Mesothelial cell of epicardium (in vitro differentiated cells): ENCODE results near the gene NYAP1. TPM values are rescaled to one million over a fixed set of nuclear protein-coding genes. Genes with fewer than 3 reads are reported as not detected.

Experiments
- DNase-seq, 2 experiments: peaks; one replicate each; pipeline ENCODE4 v3.0.0; 2021; ENCODE audit warnings: low spot score in 2 of 2; ENCODE audit not compliant: unreplicated experiment in 2 of 2
- H3K27ac Mint-ChIP-seq: 2 replicates; pipeline ENCODE4 v1.8.0; 2021; ENCODE audit warnings: mixed read lengths
- H3K27me3 Mint-ChIP-seq: 2 replicates; pipeline ENCODE4 v1.8.0; 2021; ENCODE audit warnings: low read depth, mixed read lengths
- H3K36me3 Mint-ChIP-seq: 2 replicates; pipeline ENCODE4 v1.8.0; 2021; ENCODE audit warnings: mixed read lengths
- H3K4me1 Mint-ChIP-seq: 2 replicates; pipeline ENCODE4 v1.8.0; 2021; ENCODE audit warnings: mixed read lengths
- H3K4me3 Mint-ChIP-seq: 2 replicates; pipeline ENCODE4 v1.8.0; 2021; ENCODE audit warnings: mild to moderate bottlenecking, moderate library complexity, mixed read lengths
- H3K9me3 Mint-ChIP-seq: 2 replicates; pipeline ENCODE4 v1.8.0; 2021; ENCODE audit warnings: mixed read lengths
- CTCF ChIP-seq: fragments of 200-600 bp; sonication (generic); IDR thresholded peaks from one replicate; pipeline ENCODE4 v1.5.0; 2021; ENCODE audit warnings: antibody characterized with exemption; ENCODE audit not compliant: unreplicated experiment
- total RNA-seq: library from RNA; stranded (reverse); gene quantifications from 3 replicates; pipeline ENCODE4 v1.2.1, GENCODE V29; 2021

NYAP1 gene
- total RNA-seq: 8.2 to 8.5 TPM (median 8.4 TPM) in 3 replicates

- Mint-ChIP-seq H3K4me3 (peak within 1 kb of the TSS; percentile 81), H3K4me1 (peaks cover 31% of the 10 kb centered on the region), H3K27ac (peak within 1 kb of the TSS; percentile 79), H3K9me3 (no peaks in the 10 kb centered on the region), H3K36me3 (peaks cover 2% of the 10 kb centered on the region), H3K27me3 (no peaks in the 10 kb centered on the region)
- DNase-seq: peak; percentile 65 to 73
- no peak for TF ChIP-seq CTCF
Observed at GRCh38 chr7:100483722-100484672, at the start of gene NYAP1. NYAP1 (plus strand) TSS chr7:100483927; CDS start chr7:100485312, 1,385 bp downstream.

- TF ChIP-seq CTCF: no peak
- Mint-ChIP-seq H3K27ac (peak overlapping the region; percentile 64), H3K4me1 (peaks cover 43% of the 10 kb centered on the region), H3K27me3 (peaks cover under 1% of the 10 kb centered on the region), H3K9me3 (no peaks in the 10 kb centered on the region), H3K4me3 (peak overlapping the region; percentile 78), H3K36me3 (peaks cover 6% of the 10 kb centered on the region)
- DNase-seq: no peak
Observed at GRCh38 chr7:100434297-100435144, 49.2 kb upstream of the NYAP1 start.

GRCh38 chr7:100435401-100436304 is 48.1 kb upstream of the NYAP1 start:
- DNase-seq: peak in 1 of 2 experiments; percentile 64

GRCh38 chr7:100437150-100438100 is 46.3 kb upstream of the NYAP1 start:
- Mint-ChIP-seq H3K4me1 (peaks cover 23% of the 10 kb centered on the region), H3K36me3 (peaks cover 6% of the 10 kb centered on the region), H3K4me3 (peak overlapping the region; percentile 31), H3K27ac (no peak overlapping the region), H3K27me3 (no peaks in the 10 kb centered on the region), H3K9me3 (no peaks in the 10 kb centered on the region)
- DNase-seq: no peak
- TF ChIP-seq CTCF: no peak

More at GRCh38 chr7:100435401-100436304, 48.1 kb upstream of the NYAP1 start:
- Mint-ChIP-seq H3K27me3 (no peaks in the 10 kb centered on the region), H3K36me3 (peaks cover 6% of the 10 kb centered on the region), H3K4me1 (peaks cover 39% of the 10 kb centered on the region), H3K27ac (peak overlapping the region; percentile 77), H3K9me3 (no peaks in the 10 kb centered on the region), H3K4me3 (peak overlapping the region; percentile 89)
- TF ChIP-seq CTCF: no peak
